ENCODE measurements around the gene NEDD9.

NEDD9 gene

DNA sequence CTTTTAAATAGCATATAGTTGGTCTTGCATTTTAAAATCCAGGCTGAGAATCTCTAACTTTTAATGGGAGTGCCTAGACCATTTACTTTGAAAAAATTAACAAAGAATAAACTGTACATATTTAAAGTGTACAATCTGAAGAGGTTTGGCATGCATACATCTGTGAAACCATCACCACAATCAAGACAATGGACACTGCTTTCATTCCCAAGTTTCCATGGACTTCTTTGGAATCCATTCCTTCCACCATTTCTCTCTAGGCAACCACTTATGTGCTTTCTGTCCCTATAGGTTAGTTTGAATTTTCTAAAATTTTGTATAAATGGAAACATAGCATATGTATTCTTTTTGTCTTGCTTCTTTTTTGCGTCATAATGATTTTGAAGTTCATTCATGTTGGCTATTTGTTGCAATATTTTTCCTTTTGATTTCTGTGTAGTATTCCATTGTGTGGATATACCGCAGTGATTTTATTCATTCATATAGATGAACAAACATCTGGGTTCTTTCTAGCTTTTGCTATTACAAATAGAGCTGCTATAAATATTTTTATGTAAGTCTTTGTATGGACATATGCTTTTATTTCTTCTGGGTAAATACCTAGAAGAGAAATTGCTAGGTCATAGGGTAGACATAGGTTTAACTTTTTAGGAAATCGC is 50.9 kb downstream of the NEDD9 start:
- Histone ChIP-seq H3K36me3 (ENCODE audit: control insufficient read depth, insufficient read depth, low read length) (peaks cover 10% of the 10 kb centered on the region), H3K27me3 (ENCODE audit: control insufficient read depth, insufficient read depth, low read length) (no peaks in the 10 kb centered on the region), H3K27ac (ENCODE audit: low read depth, low read length) (no peak overlapping the region), H3K4me3 (ENCODE audit: low read length) (no peak overlapping the region), H3K4me1 (ENCODE audit: control insufficient read depth, insufficient read depth, low read length) (no peaks in the 10 kb centered on the region), H3K9ac (ENCODE audit: low read length) (no peak overlapping the region)

DNA sequence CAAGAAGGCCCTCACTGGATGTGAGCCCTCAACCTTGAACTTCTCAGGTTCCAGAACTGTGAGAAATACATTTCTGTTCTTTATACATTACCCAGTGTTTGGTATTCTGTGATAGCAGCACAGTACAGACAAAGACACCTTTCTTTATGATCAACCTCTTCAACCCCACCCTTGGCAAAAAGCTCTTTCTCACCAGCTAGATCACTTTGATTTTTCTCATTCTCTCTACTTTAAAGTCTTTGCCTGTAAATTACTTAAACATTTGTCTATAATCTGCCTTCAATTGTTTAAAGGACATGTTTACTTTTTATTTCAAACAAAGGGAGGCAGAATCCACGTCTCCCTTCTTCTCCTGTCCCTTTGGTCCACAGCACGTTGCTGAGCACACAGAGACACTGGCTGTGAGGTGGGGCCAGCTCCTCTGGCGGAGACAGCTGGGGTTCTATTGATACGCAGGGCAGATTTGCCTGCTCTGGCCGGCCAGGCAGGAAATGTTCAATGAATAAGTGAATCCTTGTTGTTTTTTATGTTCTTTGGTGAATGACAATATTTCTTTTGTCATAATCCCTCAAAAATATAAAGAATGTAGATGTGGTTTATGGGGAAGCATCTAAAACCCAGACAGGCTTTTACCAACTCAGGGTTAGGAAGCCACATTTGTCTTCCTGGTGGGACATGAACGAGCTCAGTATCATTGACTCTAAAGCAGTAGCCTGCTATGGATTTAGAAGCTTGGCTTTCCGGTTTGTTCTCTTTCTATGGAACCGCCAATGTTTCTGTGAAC is 52.9 kb downstream of the NEDD9 start:
- H3K9ac ChIP-seq (ENCODE audit: low read length) = no peak overlapping the region
- H3K36me3 ChIP-seq (ENCODE audit: control insufficient read depth, insufficient read depth, low read length) = no peaks in the 10 kb centered on the region
- no peaks in the 10 kb centered on the region for H3K27me3 ChIP-seq (ENCODE audit: control insufficient read depth, insufficient read depth, low read length)
- no peak overlapping the region for H3K27ac ChIP-seq (ENCODE audit: low read depth, low read length)
- H3K4me1 ChIP-seq (ENCODE audit: control insufficient read depth, insufficient read depth, low read length) = no peaks in the 10 kb centered on the region
- H3K4me3 ChIP-seq (ENCODE audit: low read length) = no peak overlapping the region

DNA sequence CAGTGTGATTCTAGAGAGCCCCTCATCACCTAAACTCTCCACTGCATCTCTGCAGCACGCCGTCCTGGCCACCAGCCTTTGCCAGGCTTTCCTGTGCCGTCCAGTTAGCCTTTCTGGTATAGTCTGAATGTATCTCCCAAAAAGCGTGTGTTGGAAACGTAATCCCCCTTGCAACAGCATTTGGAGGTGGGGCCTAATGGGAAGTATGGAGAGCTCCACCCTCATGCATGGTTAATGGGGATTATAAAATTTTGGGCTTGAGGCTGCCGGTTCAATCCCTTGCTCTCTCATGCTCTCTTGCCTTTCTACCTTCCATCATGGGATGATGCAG is 53.4 kb downstream of the NEDD9 start:
- Histone ChIP-seq H3K9ac (ENCODE audit: low read length) (no peak overlapping the region), H3K27ac (ENCODE audit: low read depth, low read length) (no peak overlapping the region), H3K27me3 (ENCODE audit: control insufficient read depth, insufficient read depth, low read length) (no peaks in the 10 kb centered on the region), H3K4me1 (ENCODE audit: control insufficient read depth, insufficient read depth, low read length) (no peaks in the 10 kb centered on the region), H3K4me3 (ENCODE audit: low read length) (no peak overlapping the region), H3K36me3 (ENCODE audit: control insufficient read depth, insufficient read depth, low read length) (no peaks in the 10 kb centered on the region)

DNA sequence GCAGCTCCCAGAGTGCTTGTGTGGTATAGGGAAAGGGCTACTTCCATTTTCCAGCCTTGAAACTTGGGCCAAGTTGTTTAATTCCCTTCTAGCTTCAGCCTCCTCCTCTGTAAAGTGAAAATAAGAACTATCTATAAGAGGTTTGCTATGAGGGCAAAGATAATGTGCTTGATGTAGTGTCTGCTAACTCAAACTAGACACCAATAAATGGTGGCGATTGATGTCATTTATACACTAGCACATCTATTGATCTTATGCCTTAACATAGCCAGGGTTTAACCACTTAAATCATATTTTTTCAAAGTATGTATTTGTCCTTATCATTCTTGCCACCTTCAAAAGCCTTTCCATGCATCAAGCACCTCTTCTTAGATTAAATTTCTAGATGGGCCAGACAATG is 55.2 kb downstream of the NEDD9 start:
- Histone ChIP-seq H3K27me3 (ENCODE audit: control insufficient read depth, insufficient read depth, low read length) (no peaks in the 10 kb centered on the region), H3K4me1 (ENCODE audit: control insufficient read depth, insufficient read depth, low read length) (no peaks in the 10 kb centered on the region), H3K9ac (ENCODE audit: low read length) (no peak overlapping the region), H3K4me3 (ENCODE audit: low read length) (no peak overlapping the region), H3K27ac (ENCODE audit: low read depth, low read length) (no peak overlapping the region), H3K36me3 (ENCODE audit: control insufficient read depth, insufficient read depth, low read length) (no peaks in the 10 kb centered on the region)

GRCh38 chr6:11174242-11174611 is 58.2 kb downstream of the NEDD9 start:
- Histone ChIP-seq H3K4me1 (ENCODE audit: control insufficient read depth, insufficient read depth, low read length) (no peaks in the 10 kb centered on the region), H3K9ac (ENCODE audit: low read length) (no peak overlapping the region), H3K4me3 (ENCODE audit: low read length) (no peak overlapping the region), H3K27me3 (ENCODE audit: control insufficient read depth, insufficient read depth, low read length) (no peaks in the 10 kb centered on the region), H3K27ac (ENCODE audit: low read depth, low read length) (no peak overlapping the region), H3K36me3 (ENCODE audit: control insufficient read depth, insufficient read depth, low read length) (no peaks in the 10 kb centered on the region)

DNA sequence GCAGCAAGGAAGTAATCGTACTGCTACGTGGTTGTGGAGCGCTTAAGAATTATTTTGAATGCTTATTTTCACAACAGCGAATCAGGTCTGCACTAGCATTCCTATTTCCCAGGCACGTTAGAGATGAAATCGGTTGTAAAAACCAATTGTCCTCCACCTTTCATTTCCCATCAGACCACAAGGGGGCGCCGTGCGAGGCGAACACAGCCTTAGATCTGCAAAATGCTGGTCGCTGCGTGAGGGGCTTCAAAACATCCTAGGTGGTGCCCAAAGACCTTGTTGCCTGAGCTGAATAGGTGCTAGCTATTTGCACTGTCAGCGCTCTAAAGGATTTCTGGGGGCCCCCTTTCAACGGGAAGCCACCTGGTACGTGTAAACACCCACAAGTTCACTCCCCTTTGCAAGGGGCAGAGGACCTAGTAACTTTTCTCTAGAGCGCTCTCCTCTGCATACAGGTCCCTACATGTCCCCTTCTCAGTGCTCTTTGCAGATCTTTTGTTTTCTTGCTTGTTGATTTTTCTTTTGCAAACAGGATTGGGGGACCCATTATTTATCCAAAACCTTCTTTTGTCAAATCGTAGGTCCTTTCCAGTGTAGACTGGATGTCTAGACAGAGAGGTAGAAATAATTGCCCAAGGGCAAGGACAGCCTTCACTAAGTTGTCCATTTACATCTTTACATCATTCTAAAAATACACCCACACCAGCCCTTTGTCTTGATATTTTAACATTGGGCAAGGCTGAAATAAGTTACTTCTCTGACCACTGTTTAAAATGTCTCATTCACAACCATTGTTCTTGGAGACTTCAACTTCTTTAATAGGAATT is 59.8 kb downstream of the NEDD9 start:
- Histone ChIP-seq H3K27ac (ENCODE audit: low read depth, low read length) (no peak overlapping the region), H3K36me3 (ENCODE audit: control insufficient read depth, insufficient read depth, low read length) (no peaks in the 10 kb centered on the region), H3K9ac (ENCODE audit: low read length) (no peak overlapping the region), H3K4me3 (ENCODE audit: low read length) (no peak overlapping the region), H3K4me1 (ENCODE audit: control insufficient read depth, insufficient read depth, low read length) (no peaks in the 10 kb centered on the region), H3K27me3 (ENCODE audit: control insufficient read depth, insufficient read depth, low read length) (no peaks in the 10 kb centered on the region)

- Histone ChIP-seq H3K9ac (ENCODE audit: low read length) (no peak overlapping the region), H3K4me1 (ENCODE audit: control insufficient read depth, insufficient read depth, low read length) (no peaks in the 10 kb centered on the region), H3K4me3 (ENCODE audit: low read length) (no peak overlapping the region), H3K27me3 (ENCODE audit: control insufficient read depth, insufficient read depth, low read length) (no peaks in the 10 kb centered on the region), H3K36me3 (ENCODE audit: control insufficient read depth, insufficient read depth, low read length) (no peaks in the 10 kb centered on the region), H3K27ac (ENCODE audit: low read depth, low read length) (no peak overlapping the region)
These were observed 60.5 kb downstream of the NEDD9 start for GRCh38 chr6:11171952-11172351.

GRCh38 chr6:11168091-11168635 is 64.3 kb downstream of the NEDD9 start:
- Histone ChIP-seq H3K27ac (ENCODE audit: low read depth, low read length) (no peak overlapping the region), H3K9ac (ENCODE audit: low read length) (no peak overlapping the region), H3K36me3 (ENCODE audit: control insufficient read depth, insufficient read depth, low read length) (no peaks in the 10 kb centered on the region), H3K4me3 (ENCODE audit: low read length) (no peak overlapping the region), H3K27me3 (ENCODE audit: control insufficient read depth, insufficient read depth, low read length) (no peaks in the 10 kb centered on the region), H3K4me1 (ENCODE audit: control insufficient read depth, insufficient read depth, low read length) (no peaks in the 10 kb centered on the region)

GRCh38 chr6:11166948-11167347 is 65.5 kb downstream of the NEDD9 start:
- Histone ChIP-seq H3K4me1 (ENCODE audit: control insufficient read depth, insufficient read depth, low read length) (no peaks in the 10 kb centered on the region), H3K9ac (ENCODE audit: low read length) (no peak overlapping the region), H3K4me3 (ENCODE audit: low read length) (no peak overlapping the region), H3K27me3 (ENCODE audit: control insufficient read depth, insufficient read depth, low read length) (no peaks in the 10 kb centered on the region), H3K36me3 (ENCODE audit: control insufficient read depth, insufficient read depth, low read length) (no peaks in the 10 kb centered on the region), H3K27ac (ENCODE audit: low read depth, low read length) (no peak overlapping the region)

GRCh38 chr6:11164717-11165646 is 67.5 kb downstream of the NEDD9 start:
- no peak overlapping the region for H3K27ac ChIP-seq (ENCODE audit: low read depth, low read length)
- H3K4me3 ChIP-seq (ENCODE audit: low read length) = no peak overlapping the region
- no peak overlapping the region for H3K9ac ChIP-seq (ENCODE audit: low read length)
- no peaks in the 10 kb centered on the region for H3K36me3 ChIP-seq (ENCODE audit: control insufficient read depth, insufficient read depth, low read length)
- no peaks in the 10 kb centered on the region for H3K4me1 ChIP-seq (ENCODE audit: control insufficient read depth, insufficient read depth, low read length)
- no peaks in the 10 kb centered on the region for H3K27me3 ChIP-seq (ENCODE audit: control insufficient read depth, insufficient read depth, low read length)

GRCh38 chr6:11163932-11164331 is 68.5 kb downstream of the NEDD9 start:
- H3K36me3 ChIP-seq (ENCODE audit: control insufficient read depth, insufficient read depth, low read length) = no peaks in the 10 kb centered on the region
- H3K4me3 ChIP-seq (ENCODE audit: low read length) = no peak overlapping the region
- H3K9ac ChIP-seq (ENCODE audit: low read length) = no peak overlapping the region
- H3K27me3 ChIP-seq (ENCODE audit: control insufficient read depth, insufficient read depth, low read length) = no peaks in the 10 kb centered on the region
- H3K27ac ChIP-seq (ENCODE audit: low read depth, low read length) = no peak overlapping the region
- no peaks in the 10 kb centered on the region for H3K4me1 ChIP-seq (ENCODE audit: control insufficient read depth, insufficient read depth, low read length)

GRCh38 chr6:11162262-11162661 is 70.2 kb downstream of the NEDD9 start:
- Histone ChIP-seq H3K27me3 (ENCODE audit: control insufficient read depth, insufficient read depth, low read length) (no peaks in the 10 kb centered on the region), H3K9ac (ENCODE audit: low read length) (no peak overlapping the region), H3K4me3 (ENCODE audit: low read length) (no peak overlapping the region), H3K4me1 (ENCODE audit: control insufficient read depth, insufficient read depth, low read length) (no peaks in the 10 kb centered on the region), H3K27ac (ENCODE audit: low read depth, low read length) (no peak overlapping the region), H3K36me3 (ENCODE audit: control insufficient read depth, insufficient read depth, low read length) (no peaks in the 10 kb centered on the region)

All from rectal smooth muscle tissue (tissue), 1 donor.